Stimulated activated CD4-positive, alpha-beta T cell treated with anti-CD3 and anti-CD28 coated beads, TNF-alpha, amount 100 ng/mL, for 4 hours (primary cell): ENCODE data around the gene P2RX2.
A peak's percentile ranks its signal among the peaks of the same experiment; 100 is the strongest.

ENCODE experiments used
- DNase-seq, 3 experiments: peaks; one replicate each; pipeline ENCODE4 v3.0.0-alpha.2; 2020; ENCODE audit warnings: low read depth in 3 of 3

The P2RX2 gene

GRCh38 chr12:132603240-132604150 is 15.1 kb upstream of the P2RX2 start:
- DNase-seq, result no peak

GRCh38 chr12:132604151-132604618 is 14.4 kb upstream of the P2RX2 start:
- DNase-seq, result no peak

- DNase-seq, result no peak
These were observed 13.7 kb upstream of the P2RX2 start for GRCh38 chr12:132604668-132605441.

DNA sequence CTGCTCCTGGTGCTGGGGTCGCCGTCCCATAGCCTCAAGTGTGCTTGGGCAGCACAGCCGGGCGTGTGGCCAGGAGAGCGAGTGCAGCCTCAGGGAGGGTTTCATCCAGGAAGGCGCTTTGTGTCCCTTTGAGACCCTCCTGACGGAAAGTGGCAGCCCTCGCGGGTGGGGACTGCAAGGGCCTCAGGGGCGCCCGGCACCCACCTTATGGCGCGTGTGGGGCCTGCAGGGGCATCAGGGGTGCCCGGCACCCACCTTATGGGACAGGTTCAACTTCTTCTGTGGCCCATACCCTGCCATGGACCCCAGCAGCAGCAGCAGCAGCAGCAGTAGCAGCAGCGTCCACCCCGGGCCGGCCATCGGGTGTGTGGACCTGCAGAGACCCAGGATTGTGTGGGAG is 12.7 kb upstream of the P2RX2 start:
- DNase-seq, result no peak

GRCh38 chr12:132606466-132606865 is 12.1 kb upstream of the P2RX2 start:
- no peak for DNase-seq

GRCh38 chr12:132606927-132607326 is 11.6 kb upstream of the P2RX2 start:
- DNase-seq, result no peak

DNA sequence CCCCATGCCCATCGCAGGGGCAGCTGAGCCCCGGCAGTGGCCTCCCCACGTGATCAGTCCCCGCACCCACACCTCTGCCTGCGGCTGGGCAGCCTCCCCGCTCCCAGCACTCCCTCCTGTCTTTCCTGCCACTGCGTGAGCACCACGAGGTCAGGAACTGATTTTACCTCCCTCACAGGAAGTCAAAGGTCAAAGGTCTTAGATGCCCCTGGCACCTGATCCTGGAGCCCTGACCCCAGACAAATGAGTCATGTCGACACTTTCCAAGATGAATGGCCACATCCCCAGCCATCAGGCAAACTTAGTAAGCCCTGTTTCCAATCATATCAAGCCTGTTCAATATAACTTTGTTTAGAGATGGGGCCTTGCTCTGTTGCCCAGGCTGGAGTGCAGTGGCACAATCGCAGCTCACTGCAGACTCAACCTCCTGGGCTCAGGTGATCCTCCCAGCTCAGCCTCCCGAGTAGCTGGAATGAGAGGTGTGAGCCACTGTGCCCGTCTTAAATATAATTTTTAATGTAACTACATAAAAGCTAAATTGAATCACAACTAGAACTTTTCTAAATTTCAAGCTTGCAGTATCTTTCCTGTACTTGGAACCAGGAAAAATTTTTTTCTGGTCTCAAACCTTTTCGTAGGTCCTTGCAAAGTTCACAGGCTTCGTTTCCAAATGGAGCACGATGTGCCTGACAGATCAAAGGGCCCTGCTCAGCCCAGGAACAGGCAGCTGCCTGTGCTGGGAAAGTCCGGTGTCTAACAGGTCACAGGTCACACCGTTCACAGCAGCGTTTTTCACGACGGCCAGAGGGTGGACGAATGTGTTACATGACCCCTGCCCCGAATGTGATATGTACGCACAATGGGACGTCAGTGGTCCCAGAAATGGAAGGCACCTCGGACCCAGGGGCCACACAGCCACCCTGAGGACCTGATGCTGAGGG is 10.1 kb upstream of the P2RX2 start:
- no peak for DNase-seq

DNA sequence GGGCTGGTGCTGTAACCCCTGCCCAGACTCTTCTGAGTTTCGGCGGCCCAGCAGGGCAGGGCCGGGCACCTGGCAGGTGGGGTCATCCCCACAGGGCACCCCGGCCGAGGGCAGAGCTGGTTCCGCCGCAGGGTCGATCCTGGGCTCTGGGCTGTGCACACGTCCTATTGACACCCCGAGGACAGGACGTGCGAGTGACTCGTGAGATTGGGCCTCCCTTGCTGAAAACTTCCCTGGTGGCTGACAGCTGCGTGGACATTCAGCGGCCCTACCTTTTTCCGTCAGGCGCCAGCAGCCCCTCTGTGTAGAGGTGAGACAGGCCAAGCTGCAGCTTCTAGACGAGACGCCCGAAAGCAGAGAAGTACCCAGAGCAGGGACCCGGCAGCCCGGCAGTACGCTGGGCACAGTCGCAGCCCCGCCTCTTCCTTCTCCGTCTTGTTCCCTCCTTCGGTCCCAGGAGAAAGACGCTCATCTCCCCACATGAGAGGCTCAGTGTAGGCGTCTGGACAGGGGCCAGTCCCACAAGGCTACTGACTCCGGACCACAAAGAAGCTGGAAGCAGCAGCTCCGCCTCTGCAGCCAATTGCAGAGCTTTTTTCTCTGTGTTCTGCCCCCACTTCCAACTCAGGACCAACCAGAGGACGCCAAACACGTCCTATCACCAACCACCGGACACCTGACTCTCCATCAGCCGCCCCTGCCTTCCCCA is 8.4 kb upstream of the P2RX2 start, which contains the start of gene LRCOL1:
Gene LRCOL1 (minus strand): TSS at position 532 of the 709 bp plus-strand sequence. CDS start 4,331 bp downstream, outside the sequence.
- no peak for DNase-seq

- DNase-seq, result no peak
These were observed 7.5 kb upstream of the P2RX2 start for GRCh38 chr12:132610866-132611602.

GRCh38 chr12:132611620-132612019 is 7.0 kb upstream of the P2RX2 start:
- DNase-seq, result no peak

- no peak for DNase-seq
These were observed 4.5 kb upstream of the P2RX2 start for GRCh38 chr12:132614029-132614428.

DNA sequence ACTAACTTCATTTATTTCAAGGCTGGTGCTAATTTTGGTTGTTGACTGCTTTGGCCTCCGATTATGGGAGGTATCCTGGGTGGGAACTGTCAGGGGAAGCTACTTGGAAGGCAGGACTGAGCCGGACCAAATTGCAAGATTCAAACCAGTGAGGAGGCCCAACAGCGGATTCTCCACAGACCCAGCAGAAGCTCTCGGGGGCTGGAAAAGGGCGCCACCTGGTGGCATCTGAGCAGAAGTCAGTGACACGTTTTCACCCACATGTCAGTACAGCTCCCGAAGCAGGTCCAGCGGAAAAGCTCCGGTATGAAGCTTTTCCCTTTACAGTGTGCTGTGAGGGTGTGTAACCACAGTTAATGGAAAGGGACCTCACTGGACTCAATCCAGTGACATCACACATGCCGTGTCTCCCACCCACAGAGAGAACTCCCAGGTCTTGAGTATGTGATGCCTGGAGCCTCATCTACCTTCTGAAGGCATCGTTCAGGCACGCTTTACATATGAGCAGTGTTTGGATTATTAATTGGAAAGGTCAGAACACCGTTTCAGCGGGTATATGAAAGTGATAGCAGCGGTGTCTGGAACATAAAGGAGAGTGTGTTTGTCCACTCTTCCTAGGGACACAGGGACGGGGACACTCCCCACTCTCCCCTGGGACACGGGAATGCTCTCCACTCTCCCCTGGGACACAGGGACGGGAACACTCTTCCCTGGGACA is 3.6 kb upstream of the P2RX2 start:
- peak; percentile 58 to 77 (median 64) for DNase-seq

- DNase-seq, result no peak
These were observed 3.0 kb upstream of the P2RX2 start for GRCh38 chr12:132615579-132616038.

DNA sequence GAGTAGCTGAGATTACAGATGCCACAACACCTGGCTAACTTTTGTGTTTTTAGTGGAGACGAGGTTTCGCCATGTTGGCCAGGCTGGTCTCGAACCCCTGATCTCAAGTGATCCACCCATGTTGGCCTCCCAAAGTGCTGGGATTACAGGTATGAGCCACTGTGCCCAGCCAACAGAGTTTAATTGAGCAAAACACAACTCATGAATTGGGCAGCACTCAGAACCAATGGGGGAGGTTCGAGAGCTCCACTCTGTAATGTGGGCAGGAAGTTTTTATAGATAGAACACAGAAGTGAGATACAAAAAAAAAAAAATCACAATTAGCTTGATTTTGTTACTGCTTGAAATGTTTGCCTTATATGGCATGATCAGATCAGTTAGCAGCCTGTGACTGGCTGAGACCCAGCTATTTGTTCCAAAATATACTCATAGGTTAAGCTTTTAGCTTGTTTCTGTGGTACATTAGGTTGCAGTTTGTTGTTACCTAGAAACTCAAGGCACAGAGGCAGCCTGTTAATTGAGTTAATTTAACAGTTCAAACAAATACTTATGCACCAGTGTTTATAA is 1.4 kb upstream of the P2RX2 start:
- DNase-seq, result no peak

- no peak for DNase-seq
These were observed 524 bp upstream of the P2RX2 start for GRCh38 chr12:132617822-132618682.

GRCh38 chr12:132619071-132619385 is 452 bp downstream of the P2RX2 start:
- no peak for DNase-seq

DNA sequence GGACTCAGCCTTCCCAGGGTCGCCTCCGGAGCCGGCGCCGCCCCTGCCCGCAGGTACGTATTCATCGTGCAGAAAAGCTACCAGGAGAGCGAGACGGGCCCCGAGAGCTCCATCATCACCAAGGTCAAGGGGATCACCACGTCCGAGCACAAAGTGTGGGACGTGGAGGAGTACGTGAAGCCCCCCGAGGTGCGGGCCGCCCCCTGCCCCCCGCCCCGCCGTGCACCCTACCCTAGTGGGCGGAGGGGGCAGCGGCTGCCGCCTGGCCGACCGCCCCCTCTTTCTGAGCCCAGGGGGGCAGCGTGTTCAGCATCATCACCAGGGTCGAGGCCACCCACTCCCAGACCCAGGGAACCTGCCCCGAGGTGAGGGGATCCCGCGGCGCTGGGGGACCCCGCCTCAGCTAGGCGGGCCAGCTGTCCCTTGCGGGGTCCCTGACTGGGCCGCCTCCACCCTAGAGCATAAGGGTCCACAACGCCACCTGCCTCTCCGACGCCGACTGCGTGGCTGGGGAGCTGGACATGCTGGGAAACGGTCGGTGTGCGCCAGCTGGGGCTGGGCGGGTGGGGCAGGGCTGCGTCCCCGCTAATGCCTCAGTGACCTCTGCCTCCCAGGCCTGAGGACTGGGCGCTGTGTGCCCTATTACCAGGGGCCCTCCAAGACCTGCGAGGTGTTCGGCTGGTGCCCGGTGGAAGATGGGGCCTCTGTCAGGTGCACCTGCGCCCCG is 973 bp downstream of the P2RX2 start:
- no peak for DNase-seq
